GM21529 (cell line): Measurements from ENCODE around the gene ZBTB7A.

ENCODE experiments used
- ATAC-seq: cut with Tn5 transposase; IDR thresholded peaks from one replicate; pipeline ENCODE4 v1.9.1; 2021; ENCODE audit not compliant: unreplicated experiment

The ZBTB7A gene

GRCh38 chr19:4057931-4058692 is 8.6 kb downstream of the ZBTB7A start:
- ATAC-seq: no peak

GRCh38 chr19:4055209-4055552 is 11.5 kb downstream of the ZBTB7A start:
- ATAC-seq: no peak

GRCh38 chr19:4054441-4055208 is 12.1 kb downstream of the ZBTB7A start:
- ATAC-seq: no peak

- no peak for ATAC-seq
Measured at GRCh38 chr19:4053423-4054324, 13.0 kb downstream of the ZBTB7A start.

- ATAC-seq: no peak
Measured at GRCh38 chr19:4052993-4053422, 13.7 kb downstream of the ZBTB7A start.

GRCh38 chr19:4052114-4052992 is 14.3 kb downstream of the ZBTB7A start:
- ATAC-seq: no peak

- ATAC-seq: no peak
Measured at GRCh38 chr19:4051175-4052101, 15.3 kb downstream of the ZBTB7A start.

GRCh38 chr19:4049432-4049831 is 17.3 kb downstream of the ZBTB7A start:
- no peak for ATAC-seq

- no peak for ATAC-seq
Measured at GRCh38 chr19:4046946-4047683, 19.6 kb downstream of the ZBTB7A start.

GRCh38 chr19:4046362-4046691 is 20.4 kb downstream of the ZBTB7A start:
- ATAC-seq: no peak

GRCh38 chr19:4045597-4046361 is 20.9 kb downstream of the ZBTB7A start:
- no peak for ATAC-seq

- ATAC-seq: no peak
Measured at GRCh38 chr19:4044990-4045465, 21.7 kb downstream of the ZBTB7A start.

- ATAC-seq: no peak
Measured at GRCh38 chr19:4043966-4044715, 22.6 kb downstream of the ZBTB7A start.

GRCh38 chr19:4043401-4043800 is 23.3 kb downstream of the ZBTB7A start:
- ATAC-seq: no peak

- ATAC-seq: no peak
Measured at GRCh38 chr19:4042731-4043082, 24.0 kb downstream of the ZBTB7A start.

GRCh38 chr19:4042064-4042730 is 24.5 kb downstream of the ZBTB7A start:
- ATAC-seq: no peak
